Measurements from ENCODE around the gene DGAT2.

Gene DGAT2

DNA sequence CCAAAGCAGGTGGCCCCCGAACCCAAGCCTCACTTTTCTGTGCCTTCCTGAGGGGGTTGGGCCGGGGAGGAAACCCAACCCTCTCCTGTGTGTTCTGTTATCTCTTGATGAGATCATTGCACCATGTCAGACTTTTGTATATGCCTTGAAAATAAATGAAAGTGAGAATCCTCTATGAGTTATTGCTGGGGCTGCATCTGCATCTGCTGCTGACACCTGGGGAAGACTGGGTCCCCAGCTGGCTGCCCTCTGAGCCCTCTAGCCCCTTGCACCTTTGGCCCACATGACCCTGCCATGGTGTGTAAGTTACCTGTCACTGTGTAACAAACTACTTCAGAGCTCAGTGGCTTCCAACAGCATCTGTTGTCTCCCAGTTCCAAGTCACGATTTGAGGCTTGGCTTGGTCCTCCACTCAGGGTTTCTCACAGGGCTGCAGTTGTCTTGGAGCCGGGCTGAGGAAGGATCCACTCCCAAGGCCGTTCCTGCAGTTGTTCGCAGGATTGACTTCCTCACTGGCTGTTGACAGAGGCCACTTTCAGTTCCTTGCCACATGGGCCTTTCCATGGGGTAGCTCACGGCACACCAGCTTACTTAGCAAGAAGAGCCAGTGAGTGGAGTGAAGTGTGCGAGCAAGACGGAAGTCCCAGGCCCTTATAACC lies 32.9 kb downstream of the DGAT2 start:
- no peak for DNase-seq (ENCODE audit: low read depth in 2 of 2)

DNA sequence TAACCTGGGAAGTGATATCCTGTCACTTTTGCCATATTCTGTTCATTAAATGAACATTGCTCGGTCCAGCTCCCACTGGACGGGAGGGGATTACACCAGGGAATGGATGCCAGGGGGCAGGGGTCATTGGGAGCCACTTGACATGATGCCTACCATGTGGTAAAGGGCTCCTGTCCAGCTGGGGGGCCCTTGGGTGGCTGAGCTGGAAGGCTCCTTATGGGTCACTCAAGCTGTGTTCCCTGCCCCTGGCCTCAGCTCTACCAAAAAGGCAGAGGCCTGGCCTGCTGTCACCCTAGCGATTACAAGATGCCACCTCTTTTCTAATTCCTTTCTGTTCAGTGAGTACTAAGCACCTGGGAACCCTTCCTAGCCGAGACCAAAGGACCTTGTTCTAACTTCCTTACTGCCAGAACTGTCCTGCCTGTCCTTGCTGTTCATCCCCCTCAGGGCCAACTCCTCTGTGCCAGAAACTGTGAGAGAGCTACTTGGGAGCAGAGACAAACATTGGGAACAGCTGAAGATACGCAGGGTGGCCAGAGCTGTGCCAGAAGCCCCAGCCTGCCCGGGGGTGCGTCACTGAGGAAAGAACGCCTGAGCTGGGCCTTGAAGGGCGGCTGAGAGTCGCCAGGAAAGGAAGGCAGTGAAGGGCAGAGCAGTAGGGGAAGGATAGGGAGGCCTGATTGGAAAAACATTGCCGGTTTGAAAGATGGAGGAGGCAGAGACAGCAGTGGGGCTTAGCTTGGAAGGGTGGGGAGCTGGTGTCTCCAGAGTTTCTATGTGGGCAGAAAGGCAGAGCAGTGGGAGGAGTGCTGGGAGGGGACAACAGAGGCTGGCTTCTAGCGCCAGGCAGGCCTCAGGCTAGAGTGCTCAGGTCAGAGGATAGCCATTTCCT lies 33.7 kb downstream of the DGAT2 start:
- no peak for DNase-seq (ENCODE audit: low read depth in 2 of 2)

DNA sequence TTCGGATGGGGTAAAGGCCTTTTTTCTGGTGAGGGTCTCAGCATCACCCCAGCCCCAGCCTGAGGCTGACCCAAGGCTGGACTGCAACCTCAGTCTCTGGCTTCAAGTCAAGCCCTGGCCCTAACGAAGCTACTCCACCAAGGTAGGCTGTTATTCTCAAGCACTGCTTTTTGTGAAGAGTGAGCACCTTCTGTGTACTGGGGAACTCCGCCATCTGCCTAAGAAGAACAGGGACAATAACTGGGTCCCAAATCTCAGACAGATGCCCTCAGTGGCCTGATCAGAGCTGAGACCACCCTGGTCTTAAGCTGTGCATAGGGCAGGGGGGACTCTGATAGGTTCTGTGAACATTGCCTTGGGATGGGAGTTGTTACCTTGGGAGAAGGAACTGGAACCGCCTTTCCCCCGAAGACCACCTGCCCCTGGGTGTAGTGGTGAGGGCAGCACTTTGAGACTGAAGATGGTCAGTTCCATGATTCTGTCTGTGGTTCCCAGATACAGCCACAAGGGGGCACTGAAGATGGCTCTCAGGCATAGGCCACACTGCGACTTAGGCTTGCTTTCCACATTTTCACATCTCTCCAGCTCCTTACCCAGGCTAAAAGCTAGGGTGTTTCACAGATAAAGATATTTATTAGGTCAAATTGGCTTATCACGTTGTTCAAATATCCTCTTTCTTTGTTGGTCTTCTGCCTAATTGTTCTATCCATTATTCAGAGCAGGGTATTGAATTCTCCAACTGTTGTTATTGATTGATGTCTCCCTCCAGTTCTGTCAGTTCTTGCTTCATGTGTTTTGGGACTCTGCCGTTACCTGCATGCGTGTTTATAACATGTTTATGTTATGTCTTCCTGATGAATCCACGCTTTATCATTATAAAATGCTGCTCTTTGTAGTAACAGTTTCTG lies 34.6 kb downstream of the DGAT2 start:
- DNase-seq (ENCODE audit: low read depth in 2 of 2) = peak; percentile 35 to 54

DNA sequence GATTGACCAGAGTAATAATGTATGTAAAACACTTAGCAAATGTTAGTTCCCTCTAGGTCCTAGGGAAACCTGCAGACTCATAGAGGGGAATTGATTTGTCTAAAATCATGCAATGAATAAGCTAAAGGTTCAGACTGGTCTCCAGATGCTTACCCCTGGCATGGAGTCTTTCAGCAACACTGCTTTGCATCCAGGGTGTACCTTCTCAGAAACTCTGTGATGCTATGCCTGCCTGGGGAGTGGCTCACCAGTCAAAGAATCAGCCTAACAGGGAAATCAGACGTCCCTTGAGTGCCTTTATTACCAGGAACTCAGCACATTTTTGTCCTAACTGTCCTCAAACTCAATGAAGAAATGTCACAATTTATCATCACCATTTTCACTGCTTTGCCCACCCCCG lies 40.5 kb downstream of the DGAT2 start:
- no peak for DNase-seq (ENCODE audit: low read depth in 2 of 2)

DNA sequence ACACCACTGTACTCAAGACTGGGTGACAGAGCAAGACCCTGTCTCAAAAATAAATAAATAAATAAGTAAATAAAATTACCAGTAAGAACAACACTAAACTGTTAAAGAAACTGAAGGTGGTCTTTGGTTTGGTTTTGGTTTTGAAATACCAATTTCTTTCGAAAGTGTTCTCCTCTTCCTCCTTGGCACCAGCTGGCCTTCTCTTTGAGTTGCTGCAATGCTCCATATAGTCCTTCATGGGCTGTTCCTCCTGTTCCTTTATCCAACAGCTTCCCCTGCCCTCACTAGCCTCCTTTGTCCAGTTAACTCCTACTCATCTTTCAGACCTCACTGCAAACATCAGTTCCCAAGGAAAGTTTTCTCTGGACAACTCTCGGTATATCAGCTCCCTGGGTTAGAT lies 41.4 kb downstream of the DGAT2 start:
- DNase-seq (ENCODE audit: low read depth in 2 of 2) = no peak

DNA sequence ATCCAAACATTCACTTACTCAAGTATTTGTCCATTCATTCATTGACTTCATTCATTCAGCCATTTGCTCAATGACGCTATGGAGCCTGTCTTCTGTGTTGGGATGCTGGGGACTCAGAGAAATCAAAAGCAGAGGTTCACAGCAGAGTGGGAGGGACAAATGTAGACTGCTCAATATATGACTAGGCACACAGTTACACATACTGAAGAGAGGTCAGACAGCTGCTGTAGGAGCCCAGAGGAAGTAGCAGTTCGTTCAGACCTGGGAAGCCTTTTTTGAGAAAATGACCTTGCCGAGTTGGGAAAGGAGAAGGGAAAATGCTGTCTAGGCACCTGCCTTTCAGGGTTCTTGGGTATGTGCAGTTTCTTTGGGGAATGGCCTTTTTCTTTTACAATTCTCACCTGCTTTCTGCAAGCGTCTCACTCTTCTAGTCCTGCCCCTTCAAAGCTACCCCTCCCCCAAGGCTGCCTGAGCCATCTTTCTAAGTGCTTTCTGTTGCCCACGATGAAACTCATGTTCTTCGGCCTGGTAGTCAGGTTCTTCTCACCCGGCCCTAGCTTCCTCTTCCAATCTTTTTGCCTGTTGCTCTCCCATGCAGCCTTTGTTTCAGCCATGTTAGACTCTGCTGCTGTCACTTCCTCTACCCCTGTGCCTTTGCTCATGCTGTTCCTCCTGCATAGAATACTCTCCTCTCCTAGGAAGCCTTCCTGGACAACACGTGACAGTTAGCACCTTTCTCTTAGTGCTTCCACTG lies 42.2 kb downstream of the DGAT2 start:
- DNase-seq (ENCODE audit: low read depth in 2 of 2) = no peak

DNA sequence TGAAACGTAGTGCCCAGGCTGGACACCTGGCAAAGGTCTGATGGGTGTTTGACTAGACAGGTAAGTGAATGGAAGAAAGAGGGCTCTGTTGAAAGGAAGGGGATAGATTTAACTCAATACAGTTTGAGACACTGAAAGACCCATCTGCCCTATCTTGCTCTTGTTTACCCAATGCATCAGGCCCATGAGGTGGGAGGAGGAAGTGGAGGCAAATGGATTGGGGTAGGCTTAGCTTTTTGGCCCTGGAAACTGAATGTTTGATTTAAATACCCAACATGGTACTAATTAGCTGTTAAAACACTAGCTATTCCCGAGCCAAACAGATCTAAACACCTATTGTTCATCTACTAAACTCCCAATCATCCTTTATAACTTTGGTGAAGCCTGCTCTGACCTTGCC lies 42.9 kb downstream of the DGAT2 start:
- no peak for DNase-seq (ENCODE audit: low read depth in 2 of 2)

DNA sequence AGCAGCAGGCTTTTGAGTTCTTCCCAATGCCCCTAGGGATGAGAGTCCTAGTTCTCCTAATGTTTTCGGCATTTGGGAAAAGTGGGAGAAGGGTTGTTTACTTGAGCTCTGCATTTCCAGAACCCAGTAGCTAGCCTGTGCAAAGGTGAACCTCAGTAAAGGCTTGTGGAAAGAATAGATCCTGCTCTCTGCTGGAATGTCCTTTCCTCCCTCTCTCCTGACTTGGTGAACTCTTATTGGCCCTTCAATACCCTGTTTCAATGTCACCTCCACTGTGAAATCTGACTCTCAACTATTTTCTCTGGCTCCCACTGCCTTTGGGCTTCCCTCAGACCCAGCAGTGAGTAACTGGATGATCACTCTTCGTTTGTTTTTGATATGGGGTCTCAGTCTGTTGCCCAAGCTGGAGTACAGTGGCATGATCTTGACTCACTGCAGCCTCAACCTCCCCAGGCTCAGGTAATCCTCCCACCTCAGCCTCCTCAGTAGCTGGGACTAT lies 44.0 kb downstream of the DGAT2 start:
- no peak for DNase-seq (ENCODE audit: low read depth in 2 of 2)

DNA sequence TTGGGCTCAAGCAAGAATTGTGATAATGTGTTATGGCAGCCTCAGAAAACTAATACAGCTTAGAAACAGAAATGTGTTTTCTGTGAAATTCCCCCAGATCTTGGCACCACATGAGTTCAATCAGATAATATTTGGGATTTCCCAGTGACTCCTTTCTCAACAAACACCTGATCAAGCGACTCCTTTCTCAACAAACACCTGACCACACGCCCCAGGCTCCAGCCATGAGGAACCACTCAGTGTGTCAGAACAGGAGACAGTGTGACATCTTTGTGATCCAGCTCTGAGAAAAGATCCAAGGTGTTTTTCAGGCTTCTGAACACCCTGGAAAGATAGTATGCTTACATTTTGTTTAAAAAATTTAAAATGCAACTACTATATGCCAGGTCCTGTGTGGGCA lies 44.5 kb downstream of the DGAT2 start:
- no peak for DNase-seq (ENCODE audit: low read depth in 2 of 2)

DNA sequence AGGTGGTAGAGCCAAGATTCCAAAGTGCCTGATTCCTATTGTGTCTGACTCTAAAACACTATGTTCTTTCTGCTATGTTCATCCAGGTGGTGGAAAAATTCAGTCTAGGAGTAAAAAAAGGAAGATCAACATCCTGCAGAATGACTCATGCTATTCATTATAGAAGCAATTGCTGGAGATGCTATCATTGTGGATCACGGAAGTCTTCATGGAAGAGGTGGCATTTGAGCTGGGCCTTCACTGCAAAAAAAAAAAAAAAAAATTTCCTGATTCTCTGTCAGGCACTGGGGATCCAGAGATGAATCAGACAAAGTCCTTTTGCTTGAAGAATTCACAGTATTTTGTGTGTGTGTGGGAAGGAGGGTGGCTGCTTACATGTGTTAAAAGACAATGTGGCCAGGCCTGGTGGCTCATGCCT lies 45.1 kb downstream of the DGAT2 start:
- DNase-seq (ENCODE audit: low read depth in 2 of 2) = no peak

DNA sequence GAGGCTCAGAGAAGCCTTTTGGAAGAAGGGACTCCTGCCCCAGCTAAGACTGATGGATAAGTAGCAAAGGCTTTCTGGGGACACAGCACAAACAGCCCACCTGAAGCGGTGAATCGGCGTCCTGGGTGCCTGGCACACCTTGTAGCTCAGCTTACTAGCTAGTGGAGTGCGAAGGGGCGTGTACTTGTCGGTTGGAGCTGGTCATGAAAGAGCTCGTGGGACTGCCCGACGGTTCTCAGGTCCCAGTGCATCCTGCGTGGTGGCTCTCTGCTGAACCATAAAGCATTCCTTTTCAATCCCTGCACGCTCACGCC lies 45.7 kb downstream of the DGAT2 start:
- no peak for DNase-seq (ENCODE audit: low read depth in 2 of 2)

DNA sequence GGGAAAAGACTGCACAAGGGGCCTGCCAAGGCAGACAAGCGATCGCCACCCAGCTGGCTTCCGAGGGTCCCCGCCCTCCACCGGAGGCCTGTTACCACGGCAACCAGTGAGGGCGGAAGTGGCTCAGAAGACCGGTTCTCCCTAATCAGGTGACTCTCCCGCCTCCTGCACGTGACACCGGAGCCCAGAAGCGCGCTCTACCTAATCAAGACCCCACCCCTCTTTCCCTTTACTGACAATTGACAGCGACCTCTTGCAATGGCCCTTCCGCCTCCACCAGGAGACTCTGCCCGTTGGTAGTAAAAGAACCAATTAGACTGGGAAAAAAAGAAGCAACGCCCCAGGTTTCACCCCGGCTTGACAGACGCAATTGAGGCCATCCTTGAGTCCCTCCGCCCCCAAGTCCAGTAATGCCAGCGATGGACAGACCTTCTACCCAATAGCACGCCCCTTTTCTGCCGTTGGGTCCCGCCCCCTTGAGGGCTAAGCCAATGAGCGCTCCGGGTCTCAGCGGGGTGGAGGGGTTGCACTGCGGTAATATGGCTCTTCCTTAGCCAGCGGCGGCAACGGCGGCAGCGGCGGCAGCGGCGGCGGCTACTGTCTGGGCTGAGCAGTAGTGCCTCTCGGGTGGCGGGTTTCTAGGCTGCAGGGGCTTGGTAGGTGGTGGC lies 46.2 kb downstream of the DGAT2 start, which contains the start of gene UVRAG:
TSS of gene UVRAG (plus strand) at position 534 of the 668 bp plus-strand sequence. CDS start 198 bp downstream, outside the sequence.
- DNase-seq (ENCODE audit: low read depth in 2 of 2) = peak; percentile 95 to 97

DNA sequence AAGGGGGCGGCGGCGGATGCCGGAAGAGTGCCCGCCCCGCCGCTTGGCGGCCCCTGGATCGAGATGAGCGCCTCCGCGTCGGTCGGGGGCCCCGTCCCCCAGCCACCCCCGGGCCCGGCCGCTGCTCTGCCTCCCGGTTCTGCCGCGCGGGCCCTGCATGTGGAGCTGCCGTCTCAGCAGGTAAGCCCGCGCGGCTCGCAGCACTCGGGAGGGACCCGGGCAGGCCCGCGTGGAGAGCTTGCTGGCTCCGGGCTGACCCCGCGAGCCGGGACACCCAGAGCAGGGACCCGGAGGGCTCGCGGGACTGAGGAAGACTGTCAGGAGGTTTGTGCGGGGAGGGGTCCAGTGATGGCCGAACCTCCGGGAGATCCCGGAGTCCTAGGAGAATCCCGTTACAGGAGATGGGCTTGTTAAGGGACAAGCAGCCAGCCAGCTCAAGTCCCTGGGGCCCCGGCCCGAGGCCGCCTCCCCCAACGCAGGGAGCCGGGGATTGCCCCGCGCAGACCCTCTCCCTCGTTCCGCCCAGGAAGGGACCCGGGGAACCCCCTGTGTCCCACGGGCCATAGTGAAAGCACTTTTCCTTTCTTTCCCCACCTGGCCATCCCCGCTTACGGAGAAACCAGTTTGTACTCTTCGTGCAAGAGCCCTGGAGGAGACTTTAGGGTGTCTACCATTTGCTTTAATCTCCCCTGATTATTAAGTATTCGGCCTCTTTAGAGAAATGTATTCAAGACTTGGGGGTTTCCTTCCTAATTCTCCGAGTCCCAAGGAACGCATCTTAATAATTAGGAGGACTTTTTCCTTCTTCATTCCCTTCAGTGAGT lies 47.0 kb downstream of the DGAT2 start:
- peak; percentile 2 to 9 for DNase-seq (ENCODE audit: low read depth in 2 of 2)

DNA sequence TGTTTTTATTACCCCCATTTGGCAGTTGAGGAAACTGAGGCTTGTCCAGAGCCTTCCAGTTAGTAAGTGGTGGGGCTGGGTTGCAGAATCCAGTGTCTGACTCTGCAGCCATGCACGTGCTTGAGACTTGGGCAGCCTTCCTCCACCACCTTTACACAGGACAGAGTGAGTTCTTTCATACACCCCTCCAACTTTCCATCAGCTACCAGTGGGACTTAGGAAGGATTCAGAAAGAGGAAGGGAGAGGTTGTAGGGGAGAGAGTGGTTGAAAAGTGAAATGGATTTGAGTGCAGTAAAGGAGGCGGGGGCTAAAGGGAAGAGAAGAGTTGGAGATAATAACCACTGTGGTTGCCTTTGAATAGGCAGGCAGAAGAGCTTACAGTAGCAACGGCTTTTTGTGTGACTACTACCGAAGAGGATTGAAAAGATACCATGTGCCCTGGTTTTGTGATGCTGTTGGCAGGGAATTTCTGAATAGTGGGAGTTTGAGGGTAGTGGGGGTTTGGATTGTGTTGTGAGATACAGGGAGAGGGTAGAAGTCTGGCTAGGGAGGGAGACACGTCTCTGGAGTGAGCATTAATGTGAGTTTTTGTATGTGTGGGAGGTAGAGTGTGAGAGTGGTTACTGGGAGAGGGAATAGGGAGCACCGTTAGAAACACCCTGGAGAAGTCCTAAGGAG lies 48.1 kb downstream of the DGAT2 start:
- no peak for DNase-seq (ENCODE audit: low read depth in 2 of 2)

DNA sequence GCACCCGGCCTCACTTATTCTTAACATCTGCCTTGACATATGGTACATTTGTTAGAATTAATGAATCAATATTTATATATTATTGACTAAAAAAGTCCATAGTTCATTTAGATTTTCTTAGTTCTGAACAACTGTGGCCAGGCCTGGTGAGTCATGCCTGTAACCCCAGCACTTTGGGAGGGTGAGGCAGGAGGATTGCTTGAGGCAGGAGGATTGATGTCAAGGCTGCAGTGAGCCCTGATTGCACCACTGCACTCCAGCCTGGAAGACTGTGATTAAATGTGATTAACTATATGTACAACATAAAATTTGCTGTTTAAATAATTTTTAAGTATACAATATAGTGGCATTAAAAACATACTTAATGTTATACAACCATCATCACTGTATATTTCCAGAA lies 52.1 kb downstream of the DGAT2 start:
- no peak for DNase-seq (ENCODE audit: low read depth in 2 of 2)

DNA sequence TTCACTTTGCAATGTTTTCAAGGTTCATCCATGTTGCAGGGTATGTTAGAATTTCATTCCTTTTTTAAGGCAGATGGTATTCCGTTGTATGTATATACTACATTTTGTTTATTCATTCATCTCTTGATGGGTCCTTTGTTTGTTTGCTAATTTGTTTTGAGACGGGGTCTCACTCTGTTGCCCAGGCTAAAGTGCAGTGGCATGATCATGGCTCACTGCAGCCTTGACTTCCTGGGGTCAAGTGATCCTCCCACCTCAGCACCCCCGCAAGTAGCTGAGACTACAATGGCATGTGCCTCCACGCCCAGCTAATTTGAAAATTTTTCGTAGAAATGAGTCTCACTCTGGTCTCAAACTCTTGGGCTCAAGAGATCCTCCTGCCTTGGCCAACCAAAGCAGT lies 52.6 kb downstream of the DGAT2 start:
- no peak for DNase-seq (ENCODE audit: low read depth in 2 of 2)

DNA sequence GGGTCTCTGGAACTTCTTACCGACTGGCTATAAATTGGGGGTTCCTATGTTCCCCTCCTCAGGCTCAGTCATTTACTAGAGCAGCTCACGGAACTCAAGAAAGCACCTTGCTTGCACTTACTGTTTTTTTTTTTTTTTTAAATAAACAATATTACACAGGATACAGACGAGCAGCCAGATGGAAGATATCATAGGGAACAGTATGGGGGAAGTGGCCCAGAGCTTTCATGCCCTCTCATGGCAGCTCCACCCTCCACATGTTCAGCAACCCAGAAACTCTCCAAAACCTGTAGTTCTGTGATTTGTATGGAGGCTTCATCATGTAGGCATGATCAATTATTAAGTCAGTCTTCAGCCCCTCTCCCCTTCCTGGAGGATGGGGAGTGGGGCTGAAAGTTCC lies 54.0 kb downstream of the DGAT2 start:
- no peak for DNase-seq (ENCODE audit: low read depth in 2 of 2)

DNA sequence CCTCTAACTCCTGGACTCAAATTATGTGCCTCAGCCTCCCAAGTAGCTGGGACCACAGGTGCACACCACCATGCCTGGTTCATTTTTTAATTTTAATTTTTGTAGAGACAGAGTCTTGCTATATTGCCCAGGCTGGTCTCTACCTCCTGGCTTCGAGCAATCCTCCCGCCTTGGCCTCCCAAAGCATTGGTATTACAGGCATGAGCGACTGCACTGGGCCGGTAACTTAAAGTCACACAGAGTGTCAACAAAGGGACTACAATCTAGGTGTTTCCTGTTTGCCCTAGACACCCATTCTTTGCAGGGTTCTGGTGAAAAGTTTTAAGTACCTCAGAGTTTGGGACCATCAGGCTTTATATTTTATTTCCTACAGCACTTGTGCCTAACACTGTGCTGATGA lies 54.8 kb downstream of the DGAT2 start:
- no peak for DNase-seq (ENCODE audit: low read depth in 2 of 2)

DNA sequence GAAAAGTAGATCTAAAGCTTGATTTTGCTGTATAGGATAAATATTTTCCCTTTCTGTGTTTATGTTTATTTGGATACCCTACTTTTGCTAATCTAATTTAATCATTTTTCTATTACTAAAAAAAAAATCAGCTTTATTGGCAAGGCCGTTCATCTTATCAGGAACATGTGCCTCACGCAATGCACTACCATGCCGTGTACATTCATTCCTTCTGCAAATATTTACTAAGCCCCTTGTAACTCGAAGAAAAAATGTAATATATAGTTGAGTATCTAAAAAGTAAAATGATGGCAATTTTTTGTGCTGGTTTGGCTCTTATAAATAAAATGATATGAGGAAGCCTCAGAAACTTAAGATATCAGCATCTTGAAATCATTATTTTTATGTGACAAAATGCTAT lies 55.4 kb downstream of the DGAT2 start:
- DNase-seq (ENCODE audit: low read depth in 2 of 2) = no peak

Measured in stimulated activated CD8-positive, alpha-beta memory T cell treated with anti-CD3 and anti-CD28 coated beads, Interleukin-7, amount 100 ng/mL, for 1 hour (primary cell).